Activated naive CD4-positive, alpha-beta T cell treated with anti-CD3 and anti-CD28 coated beads for 36 hours (primary cell): Measurements from ENCODE around the gene AFAP1L2. TPM values are rescaled to one million over a fixed set of nuclear protein-coding genes. Genes with fewer than 3 reads are reported as not detected.
"Not testable (repeated sequence)": the region's sequence is repeated elsewhere in the genome, so short reads cannot be mapped to it uniquely, and the experiment has no call there.

Source experiments
- CTCF ChIA-PET: fragments of 350-600 bp; sonication (Branson Sonifier 250); formaldehyde crosslinking; loops from one replicate; lab custom pipeline; 2021; ENCODE audit warnings: antibody characterized with exemption; lab: Charles Lee
- DNase-seq: peaks from one replicate; pipeline ENCODE4 v3.0.0-alpha.2; 2020
- H3K27ac Mint-ChIP-seq: one replicate; pipeline ENCODE4 v1.8.0; 2021; ENCODE audit warnings: mild to moderate bottlenecking, mixed read lengths
- H3K27me3 Mint-ChIP-seq: one replicate; pipeline ENCODE4 v1.8.0; 2021; ENCODE audit warnings: low read depth, mixed read lengths
- H3K36me3 Mint-ChIP-seq: one replicate; pipeline ENCODE4 v1.8.0; 2021; ENCODE audit warnings: low read depth, mixed read lengths
- H3K4me1 Mint-ChIP-seq: one replicate; pipeline ENCODE4 v1.8.0; 2021; ENCODE audit warnings: low read depth, mixed read lengths
- H3K4me3 Mint-ChIP-seq: one replicate; pipeline ENCODE4 v1.8.0; 2021; ENCODE audit warnings: mild to moderate bottlenecking, moderate library complexity, mixed read lengths
- H3K9me3 Mint-ChIP-seq: one replicate; pipeline ENCODE4 v1.8.0; 2021; ENCODE audit warnings: mixed read lengths
- intact Hi-C: fragments of 100-400 bp; cut with micrococcal nuclease; formaldehyde crosslinking; loops from one replicate; pipeline ENCODE4 v1.15.1; 2023
- total RNA-seq, 2 experiments: library from RNA; stranded (reverse); gene quantifications; one replicate each; pipeline ENCODE4 v1.2.3, GENCODE V29; 2021

Gene AFAP1L2
- total RNA-seq, 2 experiments from 2014 or later, result 0.86 to 0.98 TPM

GRCh38 chr10:114335614-114336013 lies 68.7 kb downstream of the AFAP1L2 start:
- intact Hi-C loops, result no loop called here
- no peaks in the 10 kb centered on the region for H3K9me3 Mint-ChIP-seq
- CTCF ChIA-PET, result interaction anchor here (0.6 to 0.7 kb wide), 2 partner anchors 96 to 294 kb away, joined by 3 read pairs; no protein-coding TSS in a partner anchor
- no peak overlapping the region for H3K27ac Mint-ChIP-seq
- DNase-seq, result no peak
- H3K36me3 Mint-ChIP-seq, result no peaks in the 10 kb centered on the region
- H3K4me3 Mint-ChIP-seq, result no peak overlapping the region
- H3K27me3 Mint-ChIP-seq, result no peaks in the 10 kb centered on the region
- no peaks in the 10 kb centered on the region for H3K4me1 Mint-ChIP-seq

GRCh38 chr10:114334301-114334700 lies 70.0 kb downstream of the AFAP1L2 start:
- Mint-ChIP-seq H3K4me1 (no peaks in the 10 kb centered on the region), H3K4me3 (no peak overlapping the region), H3K27me3 (no peaks in the 10 kb centered on the region)

GRCh38 chr10:114333441-114333840 lies 70.9 kb downstream of the AFAP1L2 start:
- H3K4me1 Mint-ChIP-seq, DNase-seq, H3K27me3 Mint-ChIP-seq, H3K9me3 Mint-ChIP-seq, H3K27ac Mint-ChIP-seq, H3K36me3 Mint-ChIP-seq, CTCF ChIA-PET, intact Hi-C loops, H3K4me3 Mint-ChIP-seq: not testable (repeated sequence)

More at GRCh38 chr10:114334301-114334700, 70.0 kb downstream of the AFAP1L2 start:
- H3K27ac Mint-ChIP-seq, result no peak overlapping the region
- H3K9me3 Mint-ChIP-seq, result no peaks in the 10 kb centered on the region
- CTCF ChIA-PET, result no interaction called here
- no peak for DNase-seq
- intact Hi-C loops, result no loop called here
- no peaks in the 10 kb centered on the region for H3K36me3 Mint-ChIP-seq

GRCh38 chr10:114332301-114333192 lies 71.8 kb downstream of the AFAP1L2 start:
- intact Hi-C loops, result no loop called here
- no peaks in the 10 kb centered on the region for H3K9me3 Mint-ChIP-seq
- no peaks in the 10 kb centered on the region for H3K4me1 Mint-ChIP-seq
- no peak overlapping the region for H3K27ac Mint-ChIP-seq
- H3K27me3 Mint-ChIP-seq, result no peaks in the 10 kb centered on the region
- DNase-seq, result no peak
- CTCF ChIA-PET, result no interaction called here
- H3K4me3 Mint-ChIP-seq, result no peak overlapping the region
- H3K36me3 Mint-ChIP-seq, result no peaks in the 10 kb centered on the region

GRCh38 chr10:114329634-114330365 lies 74.5 kb downstream of the AFAP1L2 start:
- CTCF ChIA-PET, result interaction anchor here (0.6 kb wide), 1 partner anchor 1336 kb away, joined by 4 read pairs; no protein-coding TSS in a partner anchor
- Mint-ChIP-seq H3K9me3 (no peaks in the 10 kb centered on the region), H3K27ac (no peak overlapping the region), H3K4me3 (no peak overlapping the region), H3K4me1 (no peaks in the 10 kb centered on the region), H3K27me3 (no peaks in the 10 kb centered on the region), H3K36me3 (no peaks in the 10 kb centered on the region)
- DNase-seq, result no peak
- intact Hi-C loops, result no loop called here

GRCh38 chr10:114328874-114329273 lies 75.4 kb downstream of the AFAP1L2 start:
- no peaks in the 10 kb centered on the region for H3K9me3 Mint-ChIP-seq
- no peaks in the 10 kb centered on the region for H3K4me1 Mint-ChIP-seq
- intact Hi-C loops, result no loop called here
- CTCF ChIA-PET, result interaction anchor here (0.5 kb wide), 1 partner anchor 687 kb away, joined by 6 read pairs; no protein-coding TSS in a partner anchor
- DNase-seq, result no peak
- no peaks in the 10 kb centered on the region for H3K27me3 Mint-ChIP-seq
- no peak overlapping the region for H3K27ac Mint-ChIP-seq
- no peak overlapping the region for H3K4me3 Mint-ChIP-seq
- H3K36me3 Mint-ChIP-seq, result no peaks in the 10 kb centered on the region

DNA sequence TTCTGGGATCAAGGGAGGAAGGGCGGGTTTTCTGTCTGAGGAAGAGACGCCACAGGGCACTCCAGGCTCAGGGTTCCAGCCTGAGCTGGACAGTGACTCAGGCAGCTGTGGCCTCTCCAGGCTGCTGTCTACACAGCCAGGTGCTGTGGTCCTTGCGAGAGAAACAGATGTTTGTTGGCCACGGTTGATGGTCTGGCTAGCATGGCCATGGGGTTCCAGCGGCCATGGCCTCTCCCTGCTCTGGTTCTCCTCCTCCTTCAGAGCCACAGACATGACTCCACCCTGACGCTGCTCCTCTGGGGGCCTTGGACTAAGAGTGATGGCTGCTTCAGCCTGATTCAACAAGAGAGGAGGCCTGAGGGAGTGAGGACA lies 75.9 kb downstream of the AFAP1L2 start:
- Mint-ChIP-seq H3K36me3 (no peaks in the 10 kb centered on the region), H3K27me3 (no peaks in the 10 kb centered on the region), H3K4me3 (no peak overlapping the region), H3K9me3 (no peaks in the 10 kb centered on the region), H3K27ac (no peak overlapping the region), H3K4me1 (no peaks in the 10 kb centered on the region)
- CTCF ChIA-PET, result no interaction called here
- no peak for DNase-seq
- intact Hi-C loops, result no loop called here

DNA sequence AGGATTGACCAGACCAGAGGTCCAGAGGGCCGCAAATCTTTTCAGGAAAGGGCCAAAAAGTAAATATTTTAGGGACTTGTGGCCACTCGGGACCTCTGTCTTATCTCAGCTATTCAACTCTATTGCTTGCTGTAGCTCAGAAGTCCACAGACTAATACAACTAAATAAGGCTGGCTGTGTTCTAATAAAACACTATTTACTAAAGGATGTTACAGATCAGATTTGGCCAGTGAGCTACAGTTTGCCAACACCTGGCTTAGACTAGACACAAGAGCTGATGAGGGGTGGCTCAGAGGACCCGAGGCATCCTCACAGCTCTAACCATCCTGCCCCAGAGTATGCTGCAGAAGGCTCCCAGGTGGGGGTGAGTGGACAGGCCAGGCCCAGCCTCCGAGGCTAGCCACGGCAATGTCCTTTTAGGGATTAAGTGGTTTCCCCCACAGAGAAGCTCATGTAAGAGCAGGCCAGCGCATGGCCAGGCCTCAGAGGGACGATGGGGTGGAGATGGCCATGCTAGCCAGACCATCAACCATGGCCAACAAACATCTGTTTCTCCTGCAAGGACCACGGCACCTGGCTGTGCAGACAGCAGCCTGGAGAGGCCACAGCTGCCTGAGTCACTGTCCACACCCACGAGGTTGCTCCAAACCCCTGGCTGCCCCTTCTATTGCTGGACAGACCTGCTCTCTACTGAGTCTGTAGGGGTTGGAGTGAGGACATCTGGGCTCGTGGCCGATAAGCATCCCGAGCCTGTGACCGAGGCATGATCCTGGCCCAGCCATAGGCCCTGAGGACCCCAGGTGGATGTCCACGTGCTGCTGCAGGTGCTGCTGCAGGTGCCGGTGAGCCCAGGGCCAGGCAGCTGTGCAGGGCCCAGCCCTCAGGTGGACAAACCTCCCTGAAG lies 76.5 kb downstream of the AFAP1L2 start:
- no peaks in the 10 kb centered on the region for H3K27me3 Mint-ChIP-seq
- CTCF ChIA-PET, result interaction anchor here (5.0 kb wide), 1 partner anchor 24 kb away, joined by 17 read pairs; no protein-coding TSS in a partner anchor
- intact Hi-C loops, result no loop called here
- H3K4me3 Mint-ChIP-seq, result no peak overlapping the region
- H3K36me3 Mint-ChIP-seq, result no peaks in the 10 kb centered on the region
- no peak for DNase-seq
- H3K9me3 Mint-ChIP-seq, result no peaks in the 10 kb centered on the region
- no peak overlapping the region for H3K27ac Mint-ChIP-seq
- H3K4me1 Mint-ChIP-seq, result no peaks in the 10 kb centered on the region

GRCh38 chr10:114326795-114327194 lies 77.5 kb downstream of the AFAP1L2 start:
- CTCF ChIA-PET, result interaction anchor here (5.0 kb wide), 1 partner anchor 23 kb away, joined by 17 read pairs; no protein-coding TSS in a partner anchor
- H3K4me1 Mint-ChIP-seq, result no peaks in the 10 kb centered on the region

GRCh38 chr10:114323023-114323422 lies 81.3 kb downstream of the AFAP1L2 start:
- no peak for DNase-seq
- Mint-ChIP-seq H3K4me1 (no peaks in the 10 kb centered on the region), H3K27ac (no peak overlapping the region), H3K4me3 (no peak overlapping the region), H3K27me3 (no peaks in the 10 kb centered on the region), H3K36me3 (no peaks in the 10 kb centered on the region), H3K9me3 (no peaks in the 10 kb centered on the region)
- intact Hi-C loops, result no loop called here
- CTCF ChIA-PET, result interaction anchor here (0.7 to 5.0 kb wide), 4 partner anchors 19 to 143 kb away, joined by 3 to 17 read pairs (median 3); no protein-coding TSS in a partner anchor

More at GRCh38 chr10:114326795-114327194, 77.5 kb downstream of the AFAP1L2 start:
- Mint-ChIP-seq H3K27me3 (no peaks in the 10 kb centered on the region), H3K36me3 (no peaks in the 10 kb centered on the region), H3K27ac (no peak overlapping the region), H3K9me3 (no peaks in the 10 kb centered on the region), H3K4me3 (no peak overlapping the region)
- DNase-seq, result no peak
- intact Hi-C loops, result no loop called here

DNA sequence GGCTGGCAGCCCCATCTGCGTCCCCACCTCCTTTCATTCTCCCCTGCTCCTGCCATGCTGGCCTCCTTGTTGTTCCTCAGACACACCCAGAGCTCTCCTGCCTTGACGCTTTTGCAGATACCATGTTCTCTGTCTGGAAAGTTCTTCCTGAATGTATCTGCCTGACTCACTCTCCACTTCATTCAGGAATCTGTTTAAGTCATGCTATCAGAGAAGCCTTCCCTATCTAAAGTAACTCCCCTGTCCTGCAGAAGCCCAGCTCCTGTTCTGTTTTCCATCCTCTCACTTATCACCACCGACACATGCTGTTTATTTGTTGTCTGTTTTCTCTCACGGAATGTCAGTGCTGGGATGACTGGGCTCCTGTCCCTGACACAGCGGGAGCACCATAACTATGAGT lies 82.0 kb downstream of the AFAP1L2 start:
- Mint-ChIP-seq H3K27ac (no peak overlapping the region), H3K9me3 (no peaks in the 10 kb centered on the region), H3K4me3 (no peak overlapping the region), H3K4me1 (no peaks in the 10 kb centered on the region), H3K27me3 (no peaks in the 10 kb centered on the region), H3K36me3 (no peaks in the 10 kb centered on the region)
- CTCF ChIA-PET, result interaction anchor here (0.6 to 0.9 kb wide), 2 partner anchors 39 to 468 kb away, joined by 3 read pairs; no protein-coding TSS in a partner anchor
- intact Hi-C loops, result no loop called here
- no peak for DNase-seq
